Endothelial cell of umbilical vein (primary cell): ENCODE results near the gene JAZF1.

Experiments
- JUN ChIP-seq: IDR thresholded peaks from 2 replicates; pipeline ENCODE4 v1.6.1; 2011; ENCODE audit warnings: borderline replicate concordance, low read depth; ENCODE audit not compliant: insufficient read length, insufficient read depth
- POLR2A ChIP-seq: IDR thresholded peaks from 2 replicates; pipeline ENCODE4 v1.6.1; 2012; ENCODE audit warnings: low read depth, mild to moderate bottlenecking, control low read depth, low read length
- TF ChIP-seq, protein P1 (sequence below), 2 donors: IDR thresholded peaks; 1 replicate in 1 of 2; 2 replicates in 1 of 2; pipeline ENCODE4 v1.5.1; 2011; ENCODE audit warnings: low read length in 2 of 2, mild to moderate bottlenecking in 2 of 2, moderate library complexity in 2 of 2, control low read depth in 1 of 2, inconsistent platforms in 1 of 2, low read depth in 1 of 2; ENCODE audit not compliant: insufficient read depth in 1 of 2; ENCODE audit errors: extremely low read depth in 1 of 2

DNA sequence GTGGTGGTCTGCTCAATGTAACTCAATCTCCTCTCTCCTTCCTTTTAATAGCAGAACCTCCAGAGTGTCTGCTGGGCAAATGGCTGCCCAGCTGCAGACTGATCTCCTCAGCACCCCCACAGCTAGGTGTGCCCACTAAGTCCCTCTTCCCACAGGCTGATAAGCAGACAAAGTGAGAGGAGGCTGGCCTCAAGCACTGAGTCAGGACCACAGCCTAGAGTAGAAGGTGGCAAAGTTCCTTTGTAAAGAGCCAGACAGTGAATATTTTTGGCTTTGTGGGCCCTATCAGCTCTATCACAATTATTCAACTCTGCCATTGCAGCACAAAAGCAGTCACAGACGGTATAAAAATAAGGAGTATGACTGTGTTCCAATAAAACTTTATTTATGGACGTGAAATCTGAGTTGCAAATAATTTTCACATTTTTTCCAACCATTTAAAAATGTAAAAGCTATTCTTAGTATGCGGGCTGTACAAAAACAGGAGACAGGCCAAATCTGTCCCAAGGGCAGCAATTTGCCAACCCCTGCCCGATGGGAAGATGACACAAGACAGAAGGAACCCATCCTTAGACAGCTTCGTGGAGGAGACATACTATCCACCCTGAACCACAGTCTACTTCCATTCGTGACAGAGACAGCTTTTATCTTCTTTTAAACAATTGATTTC, 23.4 kb downstream of the JAZF1 start:
- TF ChIP-seq, protein P1, sequence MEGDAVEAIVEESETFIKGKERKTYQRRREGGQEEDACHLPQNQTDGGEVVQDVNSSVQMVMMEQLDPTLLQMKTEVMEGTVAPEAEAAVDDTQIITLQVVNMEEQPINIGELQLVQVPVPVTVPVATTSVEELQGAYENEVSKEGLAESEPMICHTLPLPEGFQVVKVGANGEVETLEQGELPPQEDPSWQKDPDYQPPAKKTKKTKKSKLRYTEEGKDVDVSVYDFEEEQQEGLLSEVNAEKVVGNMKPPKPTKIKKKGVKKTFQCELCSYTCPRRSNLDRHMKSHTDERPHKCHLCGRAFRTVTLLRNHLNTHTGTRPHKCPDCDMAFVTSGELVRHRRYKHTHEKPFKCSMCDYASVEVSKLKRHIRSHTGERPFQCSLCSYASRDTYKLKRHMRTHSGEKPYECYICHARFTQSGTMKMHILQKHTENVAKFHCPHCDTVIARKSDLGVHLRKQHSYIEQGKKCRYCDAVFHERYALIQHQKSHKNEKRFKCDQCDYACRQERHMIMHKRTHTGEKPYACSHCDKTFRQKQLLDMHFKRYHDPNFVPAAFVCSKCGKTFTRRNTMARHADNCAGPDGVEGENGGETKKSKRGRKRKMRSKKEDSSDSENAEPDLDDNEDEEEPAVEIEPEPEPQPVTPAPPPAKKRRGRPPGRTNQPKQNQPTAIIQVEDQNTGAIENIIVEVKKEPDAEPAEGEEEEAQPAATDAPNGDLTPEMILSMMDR (IDR thresholded peaks at IDR 0.05; ENCODE audit: extremely low read depth in 1 of 2, insufficient read depth in 1 of 2, low read depth in 1 of 2, low read length in 2 of 2) = no peak
- TF ChIP-seq JUN (no peak), POLR2A (no peak)
